Vagina (tissue), 2 donors: Measurements from ENCODE around the gene NGEF. TPM values are rescaled to one million over a fixed set of nuclear protein-coding genes. Genes with fewer than 3 reads are reported as not detected.

Source experiments
- DNase-seq, 2 donors: peaks; one replicate each; pipeline ENCODE4 v3.0.0-alpha.2; 2017; ENCODE audit errors: extremely low spot score in 2 of 2
- H3K27ac ChIP-seq: fragments of 200-600 bp; sonication (generic); one replicate; pipeline ENCODE4 v1.5.1; 2019
- H3K27me3 ChIP-seq: fragments of 200-600 bp; sonication (generic); one replicate; pipeline ENCODE4 v1.5.1; 2019
- H3K36me3 ChIP-seq, 2 donors: fragments of 200-600 bp; sonication (generic); one replicate each; pipeline ENCODE4 v1.5.1; 2017 to 2019
- H3K4me1 ChIP-seq: fragments of 200-600 bp; sonication (generic); one replicate; pipeline ENCODE4 v1.5.1; 2019
- H3K4me3 ChIP-seq, 2 donors: fragments of 200-600 bp; sonication (generic); 1 replicate in 1 of 2; 2 replicates in 1 of 2; pipeline ENCODE4 v1.5.1; 2016 to 2019
- H3K9me3 ChIP-seq: fragments of 200-600 bp; sonication (generic); one replicate; pipeline ENCODE4 v1.5.1; 2019
- CTCF ChIP-seq, 3 experiments: fragments of 450-650 bp in 2 of 3; fragments of 200-600 bp in 1 of 3; sonication (generic) in 1 of 3; IDR thresholded peaks; one replicate each; pipeline ENCODE4 v1.5.1; 2017 to 2019; ENCODE audit warnings: antibody characterized with exemption in 3 of 3, mild to moderate bottlenecking in 2 of 3, moderate library complexity in 2 of 3
- POLR2A ChIP-seq, 2 donors: fragments of 450-650 bp; IDR thresholded peaks; one replicate each; pipeline ENCODE4 v1.6.1; 2017; ENCODE audit warnings: antibody characterized with exemption in 2 of 2, mild to moderate bottlenecking in 2 of 2, moderate library complexity in 2 of 2
- POLR2AphosphoS5 ChIP-seq, 2 donors: sonication (generic); formaldehyde crosslinking; IDR thresholded peaks; one replicate each; pipeline ENCODE4 v1.9.0; 2017; ENCODE audit warnings: antibody characterized with exemption in 2 of 2, mild to moderate bottlenecking in 2 of 2, low read depth in 1 of 2; ENCODE audit not compliant: insufficient read depth in 1 of 2
- intact Hi-C: fragments of 100-400 bp; cut with DNase I; formaldehyde crosslinking; loops from one replicate; pipeline ENCODE4 v1.15.1; 2023
- total RNA-seq: library from RNA; depleted of rRNA; stranded (reverse); fragments of >200 nt; gene quantifications from one replicate; pipeline ENCODE4 v1.2.3, GENCODE V29; 2016

The NGEF gene
- total RNA-seq, 1 donor from 2014 or later = 4.9 TPM

- TF ChIP-seq POLR2AphosphoS5 (IDR thresholded peaks at IDR 0.05; ENCODE audit: insufficient read depth in 1 of 2, low read depth in 1 of 2) = no peak
- TF ChIP-seq CTCF (IDR thresholded peaks at IDR 0.05) = no peak
- TF ChIP-seq POLR2A (IDR thresholded peaks at IDR 0.05) = no peak
- H3K4me3 ChIP-seq = no peak overlapping the region
- H3K27ac ChIP-seq = no peak overlapping the region
- no peaks in the 10 kb centered on the region for H3K27me3 ChIP-seq
- intact Hi-C loops = no loop called here
- H3K9me3 ChIP-seq = no peaks in the 10 kb centered on the region
- no peaks in the 10 kb centered on the region for H3K4me1 ChIP-seq
- H3K36me3 ChIP-seq = peaks cover 0 to 85% of the 10 kb centered on the region in 2 donors
- DNase-seq = no peak
Measured at GRCh38 chr2:232843834-232844233, 169.2 kb downstream of the NGEF start.

GRCh38 chr2:232842689-232843088, 170.4 kb downstream of the NGEF start:
- Histone ChIP-seq H3K27me3 (no peaks in the 10 kb centered on the region), H3K27ac (no peak overlapping the region), H3K4me1 (no peaks in the 10 kb centered on the region), H3K4me3 (no peak overlapping the region), H3K36me3 (peaks cover 0 to 74% of the 10 kb centered on the region in 2 donors), H3K9me3 (no peaks in the 10 kb centered on the region)
- TF ChIP-seq POLR2A (IDR thresholded peaks at IDR 0.05) = no peak
- TF ChIP-seq POLR2AphosphoS5 (IDR thresholded peaks at IDR 0.05; ENCODE audit: insufficient read depth in 1 of 2, low read depth in 1 of 2) = no peak
- no peak for TF ChIP-seq CTCF (IDR thresholded peaks at IDR 0.05)
- no peak for DNase-seq
- intact Hi-C loops = no loop called here

GRCh38 chr2:232839411-232840079, 173.5 kb downstream of the NGEF start:
- DNase-seq = no peak
- intact Hi-C loops = no loop called here
- no peaks in the 10 kb centered on the region for H3K4me1 ChIP-seq
- no peaks in the 10 kb centered on the region for H3K9me3 ChIP-seq
- peaks cover 0 to 55% of the 10 kb centered on the region in 2 donors for H3K36me3 ChIP-seq
- H3K27ac ChIP-seq = no peak overlapping the region
- TF ChIP-seq POLR2A (IDR thresholded peaks at IDR 0.05) (no peak), CTCF (IDR thresholded peaks at IDR 0.05) (no peak), POLR2AphosphoS5 (IDR thresholded peaks at IDR 0.05; ENCODE audit: insufficient read depth in 1 of 2, low read depth in 1 of 2) (no peak)
- H3K27me3 ChIP-seq = no peaks in the 10 kb centered on the region
- H3K4me3 ChIP-seq = no peak overlapping the region

GRCh38 chr2:232838406-232838874, 174.6 kb downstream of the NGEF start:
- Histone ChIP-seq H3K27ac (no peak overlapping the region), H3K9me3 (no peaks in the 10 kb centered on the region), H3K4me1 (no peaks in the 10 kb centered on the region), H3K27me3 (no peaks in the 10 kb centered on the region), H3K36me3 (peaks cover 0 to 54% of the 10 kb centered on the region in 2 donors), H3K4me3 (no peak overlapping the region)
- intact Hi-C loops = no loop called here
- no peak for DNase-seq
- TF ChIP-seq CTCF (IDR thresholded peaks at IDR 0.05) (no peak), POLR2AphosphoS5 (IDR thresholded peaks at IDR 0.05; ENCODE audit: insufficient read depth in 1 of 2, low read depth in 1 of 2) (no peak), POLR2A (IDR thresholded peaks at IDR 0.05) (no peak)

GRCh38 chr2:232836934-232837333, 176.1 kb downstream of the NGEF start:
- H3K27me3 ChIP-seq = no peaks in the 10 kb centered on the region
- no peaks in the 10 kb centered on the region for H3K9me3 ChIP-seq
- no peak overlapping the region for H3K27ac ChIP-seq
- H3K36me3 ChIP-seq = peaks cover 0 to 67% of the 10 kb centered on the region in 2 donors
- H3K4me1 ChIP-seq = no peaks in the 10 kb centered on the region
- intact Hi-C loops = no loop called here
- TF ChIP-seq CTCF (IDR thresholded peaks at IDR 0.05) = no peak
- no peak for TF ChIP-seq POLR2AphosphoS5 (IDR thresholded peaks at IDR 0.05; ENCODE audit: insufficient read depth in 1 of 2, low read depth in 1 of 2)
- TF ChIP-seq POLR2A (IDR thresholded peaks at IDR 0.05) = no peak
- no peak for DNase-seq
- no peak overlapping the region for H3K4me3 ChIP-seq
